GM21528 (cell line): ENCODE measurements around the gene CRTC2.
"Not testable (repeated sequence)": the region's sequence is repeated elsewhere in the genome, so short reads cannot be mapped to it uniquely, and the experiment has no call there.

Experiments
- ATAC-seq: cut with Tn5 transposase; IDR thresholded peaks from one replicate; pipeline ENCODE4 v1.9.1; 2021; ENCODE audit warnings: mild to moderate bottlenecking, moderate library complexity; ENCODE audit not compliant: unreplicated experiment, low FRiP score

Gene CRTC2

GRCh38 chr1:153906396-153906795 lies 52.0 kb downstream of the CRTC2 start:
- ATAC-seq = no peak

GRCh38 chr1:153905908-153906307 lies 52.5 kb downstream of the CRTC2 start:
- not testable (repeated sequence) for ATAC-seq

- ATAC-seq = no peak
These were observed 54.5 kb downstream of the CRTC2 start for GRCh38 chr1:153903841-153904455.

- no peak for ATAC-seq
These were observed 58.9 kb downstream of the CRTC2 start for GRCh38 chr1:153899509-153899908.
